Measurements from ENCODE around the gene RSRC1.
"Not testable (repeated sequence)": the region's sequence is repeated elsewhere in the genome, so short reads cannot be mapped to it uniquely, and the experiment has no call there.

RSRC1 gene

DNA sequence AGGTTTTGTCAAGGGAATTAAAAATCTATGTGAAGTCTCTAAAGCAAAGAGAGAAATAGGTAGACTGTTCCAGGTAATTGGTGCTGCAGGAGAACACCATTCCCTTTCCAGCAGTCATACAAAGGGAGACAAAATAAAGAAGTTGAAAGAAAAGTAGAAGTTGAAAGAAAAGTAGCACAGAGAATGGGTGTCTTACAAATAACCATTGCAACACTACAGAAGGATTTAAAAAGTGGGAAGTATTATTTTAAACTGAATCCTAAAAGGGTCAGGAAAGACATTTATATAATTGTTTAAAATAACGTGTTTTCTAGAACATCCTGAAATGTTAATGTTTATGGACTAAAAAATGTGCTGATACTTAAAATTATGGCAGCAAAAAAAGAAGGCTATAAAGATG lies 223.8 kb downstream of the RSRC1 start:
- DNase-seq, result no peak

DNA sequence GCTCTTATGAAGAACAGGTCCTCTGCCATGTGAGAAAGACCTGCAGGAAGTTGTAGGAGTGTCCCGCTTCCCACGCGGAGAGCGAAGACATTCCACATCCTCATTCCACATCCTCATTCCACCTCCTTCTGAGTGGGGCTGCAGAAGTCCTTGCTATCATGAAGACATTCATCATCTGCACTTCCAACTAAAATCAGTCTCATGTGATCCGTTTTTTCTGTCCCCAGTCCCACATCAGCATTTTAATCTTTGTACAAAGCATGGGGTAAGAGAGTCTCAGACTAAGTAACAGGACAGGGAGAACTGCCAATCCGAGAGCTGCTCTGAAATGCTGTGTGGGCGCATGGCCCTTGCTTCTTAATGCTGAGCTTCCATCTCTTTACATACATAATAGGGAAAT lies 227.2 kb downstream of the RSRC1 start:
- DNase-seq, result no peak

DNA sequence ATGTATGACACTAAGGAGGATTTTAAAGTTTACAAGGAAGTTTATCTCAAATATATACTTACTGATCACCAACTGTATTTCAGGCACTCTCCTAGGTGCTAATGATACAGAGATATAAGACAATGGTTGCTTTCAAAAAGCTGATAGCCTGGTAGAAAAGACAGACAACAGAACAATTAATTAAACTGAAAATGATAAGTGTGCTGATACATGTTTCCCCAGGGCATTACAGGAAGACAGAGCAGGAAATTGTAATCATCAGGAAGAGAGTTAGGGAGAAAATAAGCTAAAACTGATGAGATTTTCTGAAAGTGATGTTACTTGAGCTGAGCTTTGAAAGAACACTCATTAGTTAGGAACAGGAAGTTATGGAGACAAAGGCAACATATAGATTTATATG lies 229.7 kb downstream of the RSRC1 start:
- DNase-seq, result no peak

DNA sequence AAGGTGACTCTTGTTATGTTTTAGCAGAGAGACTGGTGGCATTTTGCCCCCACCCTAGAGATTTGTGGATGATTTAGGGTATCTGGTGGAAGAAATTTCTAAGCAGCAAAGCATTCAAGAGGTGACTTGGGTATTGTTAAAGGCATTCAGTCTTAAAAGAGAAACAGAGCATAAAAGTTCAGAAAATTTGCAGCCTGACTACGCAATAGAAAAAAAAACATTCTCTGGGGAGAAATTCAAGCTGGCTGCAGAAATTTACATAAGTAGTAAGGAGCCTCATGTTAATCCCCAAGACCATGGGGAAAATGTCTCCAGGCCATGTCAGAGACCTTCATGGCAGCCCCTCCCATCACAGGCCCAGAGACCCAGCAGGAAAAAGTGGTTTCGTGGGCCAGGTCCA lies 231.1 kb downstream of the RSRC1 start:
- DNase-seq, result not testable (repeated sequence)

DNA sequence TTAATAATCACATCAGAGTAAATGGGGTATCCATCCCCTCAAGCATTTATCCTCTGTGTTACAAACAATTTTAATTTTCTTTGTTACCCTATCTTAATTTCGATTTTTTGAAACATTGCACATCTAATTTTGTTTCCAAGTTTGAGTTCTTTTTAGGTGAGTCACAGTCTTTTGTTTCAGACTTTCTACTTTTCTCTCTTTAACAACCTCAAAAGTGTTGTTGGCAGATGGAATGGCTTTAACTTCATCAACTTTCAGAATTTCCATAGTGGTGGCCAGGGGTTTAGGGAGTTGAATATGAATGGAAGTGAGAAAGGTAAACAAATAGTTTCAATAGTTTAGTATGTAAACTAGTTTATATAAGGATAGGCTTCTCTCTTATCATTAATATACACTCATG lies 238.1 kb downstream of the RSRC1 start:
- DNase-seq, result no peak

DNA sequence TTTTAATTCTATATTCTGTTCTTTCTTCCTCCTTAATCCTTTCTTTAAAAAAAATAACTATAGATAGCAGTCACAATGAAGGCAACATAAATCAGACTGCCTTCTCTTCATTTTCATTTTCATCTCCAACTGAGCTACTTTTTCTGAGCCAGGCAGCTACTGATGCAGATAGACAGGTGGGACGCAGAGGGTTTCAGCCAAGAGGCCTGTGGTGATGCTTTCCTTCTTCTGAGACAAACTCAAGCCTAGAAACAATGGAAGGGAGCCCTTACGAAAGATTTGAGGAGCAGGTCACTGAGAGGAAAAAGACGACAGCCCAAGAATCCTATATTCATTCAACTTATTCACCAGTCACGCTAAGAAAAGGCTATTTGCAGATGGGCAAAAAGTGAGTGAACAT lies 241.1 kb downstream of the RSRC1 start:
- DNase-seq, result no peak

DNA sequence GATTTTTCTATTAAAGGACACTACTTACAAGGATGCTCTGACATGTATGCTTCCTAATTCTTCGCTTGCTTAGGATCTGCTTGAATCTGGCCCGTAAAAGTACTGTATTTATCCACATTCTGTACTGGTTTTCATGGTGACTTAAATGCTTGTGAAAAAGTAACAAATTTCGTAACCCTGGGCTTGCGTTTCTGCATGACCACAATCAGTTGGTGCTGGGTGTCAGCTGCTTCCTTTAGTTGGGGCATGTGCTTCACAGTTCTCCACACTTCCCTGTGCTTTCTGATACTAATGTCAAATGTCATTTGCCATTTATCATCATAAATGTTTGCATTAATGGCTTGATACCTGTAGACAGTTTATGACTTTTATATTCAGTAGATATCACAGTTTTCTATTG lies 242.7 kb downstream of the RSRC1 start:
- DNase-seq, result no peak

DNA sequence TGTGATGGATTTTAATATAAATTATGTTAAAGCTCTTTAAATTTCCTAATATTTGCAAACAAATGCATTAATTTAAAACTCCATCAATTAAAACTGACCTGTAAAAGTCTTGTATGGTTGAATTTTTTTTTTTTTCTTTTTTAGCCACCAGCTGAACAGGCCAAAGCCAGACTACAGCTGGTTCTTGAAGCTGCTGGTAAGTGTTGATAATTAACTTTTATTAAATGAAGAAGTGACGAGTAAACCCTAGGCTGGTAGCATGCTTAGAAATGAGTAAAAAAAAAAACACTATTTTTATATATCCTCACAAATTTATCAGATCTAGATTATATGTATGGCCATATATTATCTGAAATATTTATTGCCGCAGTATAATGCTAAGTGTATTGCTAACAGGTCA lies 244.8 kb downstream of the RSRC1 start:
- no peak for DNase-seq

DNA sequence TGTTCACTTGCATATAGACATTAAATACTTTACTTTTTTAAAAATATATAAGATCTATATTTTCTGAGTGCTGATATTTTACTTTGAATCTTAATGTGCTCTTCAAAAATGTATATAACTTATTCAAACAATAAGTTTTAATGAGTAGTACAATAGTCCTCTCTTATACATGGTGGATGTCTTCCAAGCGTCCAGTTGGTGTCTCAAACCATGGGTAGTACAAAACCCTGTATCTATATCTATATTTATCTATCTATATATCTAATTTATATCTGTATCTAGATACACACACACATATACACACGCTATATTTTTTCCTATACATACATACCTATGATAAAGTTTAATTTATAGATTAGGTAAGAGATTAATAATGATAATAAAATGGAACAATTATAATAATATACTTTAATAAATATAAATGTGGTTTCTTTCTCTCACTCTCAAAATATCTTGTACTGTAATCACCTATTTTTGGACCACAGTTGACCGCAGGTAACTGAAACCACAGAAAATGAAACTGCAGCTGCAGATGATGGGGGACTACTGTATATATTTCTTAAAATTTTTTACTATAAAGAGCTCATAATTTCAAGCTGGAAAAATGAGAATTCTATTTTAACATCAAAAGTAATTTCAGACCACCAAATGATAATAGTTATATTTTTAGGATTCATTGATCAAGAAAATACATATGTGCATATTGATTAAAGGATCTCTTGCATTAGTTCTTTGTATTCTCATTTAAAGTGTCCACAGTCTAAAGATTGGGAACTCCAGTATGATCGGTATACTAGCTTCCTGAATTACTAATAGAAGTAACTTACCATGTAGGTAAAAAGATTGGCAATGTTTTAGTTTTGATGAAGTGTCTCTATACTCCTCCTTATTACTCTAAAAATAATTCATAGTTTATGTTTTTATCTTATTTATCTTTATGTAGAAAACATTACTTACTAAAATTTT lies 246.0 kb downstream of the RSRC1 start:
- DNase-seq, result no peak

DNA sequence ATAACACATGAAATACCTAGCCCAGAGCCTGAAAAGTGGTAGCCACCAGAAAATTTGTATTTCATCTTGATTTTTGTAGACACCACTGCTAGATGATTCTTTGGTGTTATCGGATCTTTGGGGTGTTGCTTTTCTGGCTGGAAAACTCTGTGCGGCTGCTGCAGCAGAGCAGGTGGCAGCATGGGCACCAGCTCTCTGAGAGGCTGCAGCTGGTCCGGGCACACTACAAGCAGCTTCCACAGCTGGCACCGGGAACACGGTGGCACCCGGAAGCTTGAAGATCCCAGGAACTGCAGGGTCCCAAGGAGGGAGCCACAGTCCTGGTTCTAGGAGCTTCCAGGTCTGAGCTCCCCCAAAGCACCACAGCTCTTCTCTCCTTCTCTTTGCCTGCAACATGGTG lies 249.4 kb downstream of the RSRC1 start:
- DNase-seq, result no peak

DNA sequence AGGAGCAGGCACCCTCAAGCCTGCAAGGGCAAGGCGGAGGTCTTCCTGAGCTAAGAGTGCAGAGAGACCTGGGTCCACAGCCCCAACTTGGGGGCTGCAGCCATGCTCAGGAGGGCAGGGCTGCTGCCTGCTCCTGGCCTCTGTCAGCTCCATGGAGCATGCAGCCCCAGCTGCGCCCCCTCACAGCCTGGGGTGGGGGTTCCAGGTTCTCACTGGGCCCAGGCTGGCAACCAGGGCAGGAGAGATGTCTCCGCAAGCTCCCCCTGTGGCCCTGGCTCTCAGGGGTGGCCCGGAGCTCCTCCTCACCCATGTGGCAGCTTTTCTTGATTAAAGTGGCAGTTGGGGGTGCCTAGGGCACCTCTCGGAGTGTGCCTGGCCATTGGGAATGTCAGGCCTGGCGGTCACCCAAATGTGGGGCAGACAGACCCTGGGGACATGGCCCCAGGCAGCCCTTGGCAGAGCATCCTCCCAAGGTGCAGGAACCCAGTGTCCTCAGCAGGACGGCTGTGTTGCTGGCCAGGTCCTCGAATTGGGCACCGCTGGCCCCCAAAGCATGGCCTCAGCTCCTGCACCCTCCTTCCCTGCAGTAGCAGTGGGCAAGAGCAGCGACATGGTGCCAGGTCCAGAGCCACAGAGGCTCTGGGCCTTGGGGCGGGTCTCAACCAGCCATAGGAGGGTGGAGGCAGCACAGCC lies 251.0 kb downstream of the RSRC1 start:
- DNase-seq, result no peak

DNA sequence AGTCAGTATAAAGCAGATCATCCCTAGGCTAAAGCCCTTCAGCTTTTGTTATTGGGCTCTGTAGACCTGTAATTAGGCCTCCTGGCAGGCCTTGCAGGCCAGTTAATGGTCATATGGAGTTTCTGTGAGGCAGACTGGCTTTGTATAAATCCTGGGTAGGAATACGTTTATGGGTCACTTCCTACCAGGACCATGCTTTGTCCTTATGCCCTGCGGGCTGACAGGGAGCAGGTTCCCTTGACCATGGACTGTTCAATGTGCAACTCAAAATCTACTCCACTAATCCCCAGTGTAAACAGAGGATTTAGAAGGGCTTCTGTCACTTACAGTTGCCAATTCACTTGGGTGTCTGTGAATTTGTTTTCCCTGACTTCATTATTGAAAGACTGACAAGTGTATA lies 258.4 kb downstream of the RSRC1 start:
- no peak for DNase-seq

DNA sequence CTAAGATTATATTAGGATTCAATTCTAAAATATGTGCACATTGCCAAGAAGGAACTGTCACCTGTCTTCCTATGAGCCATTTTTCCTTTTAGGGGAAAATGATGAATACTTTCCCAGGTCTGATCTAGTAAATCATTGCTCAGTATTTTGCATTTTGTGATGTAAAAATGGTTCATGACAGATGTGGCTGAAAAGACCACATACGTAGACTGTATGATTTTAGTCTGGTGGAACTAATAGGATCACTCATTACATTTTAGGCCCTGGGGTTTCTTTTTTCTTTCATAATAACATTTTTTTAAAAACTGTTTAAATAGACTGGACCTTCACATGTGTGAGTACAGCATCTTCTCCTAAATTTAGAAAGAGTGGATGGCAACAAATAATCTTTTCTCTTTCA lies 259.4 kb downstream of the RSRC1 start:
- no peak for DNase-seq

DNA sequence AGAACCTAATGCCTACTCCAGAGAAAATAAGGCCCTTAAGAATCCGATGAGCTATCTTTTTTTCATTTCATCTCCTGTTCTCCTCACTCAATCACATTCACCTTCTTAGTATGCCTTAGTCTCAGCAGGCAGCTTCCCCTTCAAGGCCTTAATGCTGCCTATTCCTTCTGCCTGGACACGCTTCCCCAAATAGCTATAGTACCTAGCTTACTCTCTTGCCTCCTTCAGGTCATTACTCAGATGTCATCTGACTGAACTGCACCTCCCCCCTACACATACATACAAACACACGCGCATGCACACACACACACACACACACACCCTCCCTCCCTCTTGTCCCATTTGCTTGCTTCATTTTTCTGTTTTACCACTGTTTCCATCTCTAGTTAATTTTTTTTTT lies 269.6 kb downstream of the RSRC1 start:
- DNase-seq, result no peak

DNA sequence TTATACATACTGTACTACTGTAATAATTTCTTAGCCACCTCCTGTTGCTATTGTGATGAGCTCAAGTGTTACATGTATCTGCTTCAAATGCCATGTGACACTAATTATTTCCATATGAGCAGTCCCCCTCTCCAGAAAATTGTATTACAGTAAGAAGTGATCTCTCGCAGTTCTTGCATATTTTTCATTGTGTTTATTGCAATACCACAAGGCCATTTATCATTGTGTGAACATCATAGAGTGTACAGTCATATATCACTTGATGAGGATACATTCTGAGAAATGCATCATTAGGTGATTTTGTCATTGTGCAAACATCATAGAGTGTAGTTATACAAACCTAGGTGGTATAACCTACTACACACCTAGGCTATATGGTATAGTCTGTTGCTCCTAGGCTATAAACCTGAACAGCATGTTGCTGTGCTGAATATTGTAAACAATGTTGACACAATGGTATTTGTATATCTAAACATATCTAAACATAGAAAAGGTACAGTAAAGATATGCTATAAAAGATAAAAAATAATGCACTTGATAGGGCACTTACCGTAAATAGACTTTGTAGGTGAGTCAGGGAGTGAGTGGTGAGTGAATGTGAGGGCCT lies 271.5 kb downstream of the RSRC1 start:
- peak in 1 of 5 experiments; percentile 4 for DNase-seq

DNA sequence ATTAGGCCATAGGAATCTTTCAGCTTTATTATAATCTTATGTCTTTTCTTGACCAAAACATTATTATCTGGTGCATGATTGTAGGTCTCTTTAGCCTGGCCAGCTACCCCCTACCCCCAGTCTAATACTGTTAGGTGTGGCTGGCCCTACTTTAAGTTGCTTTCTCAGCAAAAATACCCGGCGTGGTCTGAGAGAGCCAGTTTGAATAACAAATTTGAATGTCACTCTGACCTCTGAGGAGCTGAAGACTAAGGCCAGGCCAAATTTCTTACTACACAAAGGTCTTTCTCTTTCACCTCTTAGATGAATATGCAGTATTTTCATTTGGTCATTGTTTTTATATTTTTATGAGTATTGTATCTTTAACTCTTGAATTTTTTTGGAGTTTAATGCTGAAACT lies 272.6 kb downstream of the RSRC1 start:
- DNase-seq, result no peak

DNA sequence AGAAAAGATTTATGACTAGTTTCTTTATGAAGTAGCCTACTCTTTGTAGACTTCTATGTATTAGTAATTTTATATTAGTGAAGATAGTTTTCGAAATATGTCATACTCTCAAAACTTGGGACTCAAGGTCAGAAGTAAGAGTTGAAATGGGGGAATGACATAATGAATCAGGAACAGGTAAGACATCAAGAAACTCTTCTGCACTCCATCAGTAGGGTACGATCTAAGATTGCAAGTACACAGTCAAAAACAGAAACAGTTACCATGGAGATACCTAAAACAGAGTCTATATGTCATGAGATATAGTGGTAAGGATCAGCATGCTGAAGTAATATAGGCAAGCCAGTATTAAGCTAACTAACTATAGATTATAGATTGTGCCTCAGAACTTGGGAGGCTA lies 274.1 kb downstream of the RSRC1 start:
- peak in 1 of 5 experiments; percentile 50 for DNase-seq

DNA sequence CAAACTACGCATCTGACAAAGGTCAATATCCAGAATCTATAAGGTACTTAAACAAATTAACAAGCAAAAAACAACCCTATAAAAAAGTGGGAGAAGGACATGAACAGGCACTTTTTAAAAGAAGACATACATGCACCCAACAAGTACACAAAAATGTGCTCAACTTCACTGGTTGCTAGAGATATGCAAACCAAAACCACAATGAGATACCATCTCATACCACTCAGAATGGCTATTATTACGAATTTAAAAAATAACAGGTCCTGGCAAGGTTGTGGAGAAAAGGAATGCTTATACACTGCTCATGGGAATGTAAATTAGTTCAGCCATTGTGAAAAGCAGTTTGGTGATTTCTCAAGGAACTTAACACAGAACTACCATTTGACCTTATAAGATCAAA lies 285.5 kb downstream of the RSRC1 start:
- DNase-seq, result peak in 1 of 5 experiments; percentile 11

DNA sequence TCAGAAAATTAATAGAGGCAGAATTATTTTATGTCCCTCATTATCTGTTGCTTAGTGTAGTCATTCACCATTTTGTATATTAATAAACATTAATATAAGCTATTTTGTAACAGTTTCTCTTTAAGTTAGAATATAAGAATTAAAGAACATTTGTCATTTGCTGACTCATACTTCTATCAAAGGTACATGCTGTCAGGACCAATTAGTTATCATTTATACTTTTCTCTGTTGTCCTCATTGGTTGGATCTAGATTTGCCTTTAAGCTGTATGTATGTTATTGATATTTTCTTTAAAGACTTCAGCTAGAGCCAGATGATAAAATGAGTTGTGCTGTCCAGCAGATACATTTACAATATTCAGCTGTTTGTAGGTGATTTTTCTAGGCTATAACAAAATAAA lies 292.7 kb downstream of the RSRC1 start:
- no peak for DNase-seq

DNA sequence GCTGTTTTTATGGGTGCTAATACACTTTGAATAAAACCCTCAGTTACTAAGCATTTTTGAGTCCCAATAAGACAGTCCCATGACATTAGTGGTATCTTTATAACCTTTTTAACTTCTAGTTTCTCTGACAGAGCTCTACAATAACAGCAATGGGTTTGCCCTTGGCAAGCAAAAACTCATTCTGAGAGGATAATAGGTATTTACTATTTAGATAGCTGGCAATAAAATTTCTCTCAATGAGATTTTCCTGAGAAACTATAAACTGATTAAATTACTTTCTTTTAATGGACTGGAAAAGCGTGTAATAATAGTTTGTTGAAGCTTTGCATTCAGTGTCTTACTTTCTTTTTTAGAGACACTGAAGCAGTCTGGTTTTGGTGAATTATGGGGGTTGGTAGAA lies 293.1 kb downstream of the RSRC1 start:
- no peak for DNase-seq

DNA sequence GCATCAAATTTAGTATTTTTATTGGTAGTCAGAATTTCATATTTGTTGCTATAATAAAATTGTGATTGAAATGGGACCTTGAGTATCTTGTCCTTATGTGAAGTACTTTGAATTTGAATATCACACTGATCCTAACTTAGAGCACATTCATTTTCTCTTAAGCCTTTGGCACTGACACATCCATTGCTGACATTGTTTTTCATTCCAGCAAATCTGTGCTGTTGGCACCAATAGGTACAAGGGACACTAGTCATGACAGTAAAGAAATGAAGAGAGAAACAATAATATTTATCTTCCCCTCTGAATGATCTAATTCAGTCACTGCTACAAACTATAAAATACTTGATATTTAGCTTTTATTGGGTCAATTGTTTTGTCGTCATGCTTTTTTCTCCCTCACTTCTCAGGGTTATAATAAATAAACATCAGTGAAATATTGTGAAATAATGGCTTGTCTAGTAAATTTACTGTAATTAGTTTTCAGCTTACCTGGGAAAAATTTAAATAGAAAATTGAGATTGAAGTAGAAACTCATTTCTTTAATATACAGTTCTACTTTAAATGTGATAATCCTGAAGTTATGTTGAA lies 294.3 kb downstream of the RSRC1 start:
- DNase-seq, result no peak

DNA sequence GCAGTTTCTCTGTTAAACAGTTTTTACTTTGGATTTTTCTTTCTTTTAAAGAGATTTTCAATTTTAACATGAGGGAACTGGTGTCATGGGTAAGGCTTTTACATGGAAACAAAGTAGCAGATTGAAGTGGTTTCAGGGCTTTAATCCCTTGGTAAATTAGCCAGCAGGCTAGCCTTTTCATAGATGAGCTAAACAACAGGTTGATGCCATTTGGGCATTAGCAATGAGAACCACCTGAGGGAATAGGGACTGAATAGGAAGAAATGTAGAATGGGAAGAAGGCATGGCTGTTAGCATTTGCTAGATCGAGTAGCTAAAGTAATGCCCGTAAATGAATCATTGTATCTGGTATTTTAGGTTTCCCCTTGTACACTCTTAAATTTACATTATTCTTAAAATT lies 295.6 kb downstream of the RSRC1 start:
- DNase-seq, result no peak

DNA sequence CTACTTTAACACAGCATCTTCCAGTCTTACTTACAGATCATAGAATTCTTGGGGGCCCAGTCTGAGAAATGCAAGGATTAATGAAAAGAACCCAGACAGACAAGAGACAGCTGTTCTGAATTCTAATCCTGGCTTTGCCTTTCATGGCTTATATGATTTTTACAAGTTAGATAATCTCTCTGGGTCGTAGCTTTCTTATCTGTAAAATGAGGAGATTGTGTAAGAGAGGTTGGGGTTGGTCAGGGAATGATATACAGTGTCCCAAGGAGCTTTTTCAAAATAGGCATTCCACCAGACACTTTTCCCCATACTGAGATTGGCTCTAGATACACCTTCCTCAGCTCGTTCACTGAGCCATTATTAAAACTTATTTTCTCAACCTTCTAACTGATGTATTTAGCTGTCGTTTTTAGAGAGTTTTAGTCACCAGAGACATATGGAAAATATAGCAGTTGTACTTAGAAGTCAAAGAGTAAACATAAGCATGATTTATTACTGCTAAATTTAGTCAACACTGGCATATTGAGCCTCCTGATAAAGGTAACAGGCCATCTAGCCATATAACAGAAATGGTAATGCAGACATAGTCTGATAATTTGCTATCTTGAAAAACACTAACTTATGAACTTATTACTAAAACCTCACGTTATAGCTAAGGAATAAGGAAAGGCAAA lies 298.1 kb downstream of the RSRC1 start:
- DNase-seq, result no peak

Measured in T-helper 2 cell (primary cell).